ENCODE results near the gene HECTD2.
"Not testable (repeated sequence)": the region's sequence is repeated elsewhere in the genome, so short reads cannot be mapped to it uniquely, and the experiment has no call there.

The HECTD2 gene

DNA sequence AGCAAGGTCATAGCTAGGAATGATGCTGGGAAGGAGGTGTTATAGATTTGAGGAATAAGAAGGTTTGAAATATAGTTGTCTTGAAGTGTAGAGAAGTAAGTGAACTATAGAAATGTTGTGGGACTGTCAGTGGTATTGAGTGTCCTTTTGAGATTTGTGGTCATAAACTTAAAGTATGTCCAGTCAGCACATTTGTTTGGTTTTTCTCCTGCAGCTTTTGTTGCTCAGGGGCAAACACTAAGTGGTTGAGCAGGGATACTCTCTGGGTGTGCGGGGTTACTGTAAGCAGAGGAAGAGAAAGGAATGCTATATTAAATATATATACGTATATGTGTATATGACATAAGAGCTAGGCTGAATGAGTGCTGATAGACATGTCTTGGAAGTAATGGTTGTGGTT, 67.1 kb downstream of the HECTD2 start:
- no peak for DNase-seq

DNA sequence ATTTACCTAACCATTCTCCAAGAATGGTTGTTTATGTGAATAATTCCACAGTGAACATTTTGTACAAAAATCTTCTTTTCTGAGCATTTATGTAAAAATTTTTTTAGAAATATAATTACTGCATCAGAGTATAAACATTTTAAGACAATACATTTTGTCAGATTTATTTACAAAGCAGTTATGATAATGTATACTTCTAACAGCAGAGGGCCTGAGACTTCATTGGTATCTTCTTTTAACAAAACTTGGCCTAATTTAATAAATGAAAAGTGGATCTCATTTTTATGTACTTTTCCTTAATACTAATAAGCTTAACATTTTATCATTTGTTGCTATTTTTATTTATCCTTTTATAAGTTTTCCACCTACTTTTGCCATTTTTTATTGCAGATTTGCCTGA, 69.4 kb downstream of the HECTD2 start:
- DNase-seq, result no peak

DNA sequence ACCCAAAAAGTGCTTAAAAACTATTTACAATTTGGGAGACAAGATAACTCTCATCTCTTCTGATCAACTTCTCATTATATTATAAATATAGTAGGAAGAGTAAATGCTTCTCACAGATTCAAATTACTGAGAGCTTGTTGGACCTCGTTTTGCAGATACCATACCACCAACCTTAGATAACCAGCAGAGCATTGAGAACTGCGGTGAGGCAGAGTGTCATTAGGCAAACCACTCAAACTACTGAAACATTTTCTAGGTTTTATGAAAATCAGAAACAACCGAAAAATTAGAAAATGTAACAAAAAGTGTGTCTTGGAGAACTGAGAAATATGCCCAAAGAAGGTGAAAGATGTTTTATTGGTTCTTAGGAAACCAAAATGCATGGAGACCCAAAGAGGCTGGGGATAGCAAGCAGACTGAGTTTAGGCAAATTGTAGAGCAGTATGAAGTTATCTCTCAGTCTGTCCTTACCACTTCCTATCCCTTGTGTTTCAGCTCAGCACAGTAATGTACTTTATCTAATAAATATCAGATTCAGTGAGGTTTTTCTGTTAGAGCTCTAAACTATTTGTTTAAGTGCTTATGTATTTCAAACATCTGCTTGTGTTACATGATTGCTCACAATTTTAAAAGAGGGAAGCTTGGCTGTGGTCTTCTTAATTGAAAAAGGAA, 77.9 kb downstream of the HECTD2 start:
- no peak for DNase-seq

DNA sequence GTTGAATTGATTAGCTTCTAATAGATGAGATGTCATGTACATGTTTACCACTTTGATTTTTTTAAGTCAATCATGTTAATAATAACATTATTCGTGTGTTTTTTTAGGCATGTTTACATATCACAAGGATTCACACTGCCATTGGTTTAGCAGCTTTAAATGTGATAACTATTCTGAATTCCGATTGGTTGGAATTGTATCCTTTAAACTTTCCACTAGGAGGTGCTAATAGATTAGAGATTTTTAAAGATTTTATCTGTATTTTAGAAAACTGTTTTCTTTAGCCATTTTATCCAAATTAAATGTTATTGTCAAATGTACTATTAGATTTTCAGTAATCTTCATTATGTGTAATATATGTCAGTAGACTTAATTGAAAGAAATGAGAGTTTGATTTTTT, 83.2 kb downstream of the HECTD2 start:
- DNase-seq, result no peak

DNA sequence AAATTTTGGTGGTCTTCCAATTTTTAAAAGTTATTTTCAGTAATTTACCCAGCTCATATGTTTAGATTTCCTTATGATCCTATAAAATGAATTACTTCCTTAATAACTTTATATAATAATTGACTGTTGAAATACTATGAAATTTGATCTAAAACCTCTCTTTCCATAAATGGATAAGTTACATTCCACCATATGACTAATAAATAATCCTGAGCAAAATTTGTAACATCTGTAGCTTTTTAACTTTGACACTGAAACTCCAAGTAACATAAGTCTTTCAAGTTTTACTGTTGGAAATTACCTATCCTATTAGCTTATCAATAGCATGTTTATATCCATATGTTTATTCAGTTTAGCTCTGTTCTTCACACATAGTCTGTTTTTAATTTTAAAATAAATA, 85.3 kb downstream of the HECTD2 start:
- DNase-seq, result no peak

DNA sequence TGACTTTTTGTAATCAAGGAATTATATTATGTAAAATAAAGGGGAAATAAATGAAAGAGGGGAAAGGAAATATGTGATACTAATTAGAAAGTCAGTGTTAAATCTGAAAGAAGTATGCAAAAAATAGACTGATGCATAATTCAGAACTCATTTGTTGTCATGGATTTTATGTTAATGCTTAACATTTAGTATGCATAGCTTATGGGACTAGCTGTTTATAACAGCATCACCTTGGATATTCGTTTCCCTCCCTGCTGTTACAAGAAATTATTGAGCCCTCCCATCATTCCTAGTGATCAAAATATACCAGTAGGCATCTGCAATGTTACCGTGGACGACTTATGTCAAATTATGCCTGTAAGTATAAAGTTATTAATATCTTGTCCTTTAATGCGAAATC, 85.9 kb downstream of the HECTD2 start:
- no peak for DNase-seq

DNA sequence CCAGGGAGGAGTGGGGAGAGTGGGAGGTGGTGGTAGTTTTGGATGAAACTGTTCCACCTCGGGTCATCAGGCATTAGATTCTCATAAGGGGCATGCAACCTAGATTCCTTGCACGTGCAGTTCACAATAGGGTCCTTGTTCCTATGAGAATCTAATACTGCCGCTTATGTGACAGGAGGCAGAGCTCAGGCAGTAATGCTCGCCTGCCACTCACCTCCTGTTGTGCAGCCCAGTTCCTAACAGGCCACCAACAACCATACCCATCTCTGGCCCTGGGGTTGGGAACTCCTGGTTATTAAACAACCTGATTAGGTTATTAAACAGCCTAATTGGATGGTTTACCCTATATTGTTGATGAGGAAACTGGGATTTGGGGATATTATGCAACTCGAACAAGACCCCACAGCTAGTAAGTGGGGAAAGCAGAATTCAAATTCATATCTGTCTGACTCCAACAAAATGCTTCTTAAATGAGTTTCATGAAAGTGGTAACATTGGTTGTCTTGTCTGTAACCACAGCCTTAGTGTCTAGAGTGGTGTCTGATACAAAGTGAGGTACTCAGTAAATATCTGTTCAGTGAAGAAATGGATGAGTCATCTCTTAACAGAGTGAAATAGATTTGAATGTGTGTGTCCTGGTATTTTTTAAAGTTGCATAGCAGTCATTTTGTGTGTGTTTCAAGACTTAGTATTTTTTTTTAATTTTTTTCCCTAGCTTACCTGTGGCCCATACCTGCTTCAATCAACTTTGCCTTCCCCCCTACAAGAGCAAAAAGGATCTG, 101.6 kb downstream of the HECTD2 start:
- no peak for DNase-seq

DNA sequence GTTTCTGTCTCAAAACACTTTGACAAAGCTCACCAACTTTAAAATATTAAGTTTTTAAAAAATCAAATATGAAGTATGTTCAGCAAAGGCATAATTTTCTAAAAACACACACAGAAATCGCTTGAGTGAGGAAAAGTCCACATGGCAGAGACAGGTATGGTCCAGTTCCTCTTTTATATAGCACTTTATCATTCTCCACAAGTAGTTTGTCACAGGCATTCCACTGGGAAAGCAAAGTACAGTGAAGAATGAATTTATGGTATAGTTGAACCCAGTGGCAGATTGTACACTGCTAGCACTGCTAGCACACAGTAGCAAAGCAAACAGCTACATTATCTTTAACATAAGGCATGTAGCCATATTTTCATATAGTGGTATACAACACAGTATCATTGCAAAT, 102.3 kb downstream of the HECTD2 start:
- no peak for DNase-seq

DNA sequence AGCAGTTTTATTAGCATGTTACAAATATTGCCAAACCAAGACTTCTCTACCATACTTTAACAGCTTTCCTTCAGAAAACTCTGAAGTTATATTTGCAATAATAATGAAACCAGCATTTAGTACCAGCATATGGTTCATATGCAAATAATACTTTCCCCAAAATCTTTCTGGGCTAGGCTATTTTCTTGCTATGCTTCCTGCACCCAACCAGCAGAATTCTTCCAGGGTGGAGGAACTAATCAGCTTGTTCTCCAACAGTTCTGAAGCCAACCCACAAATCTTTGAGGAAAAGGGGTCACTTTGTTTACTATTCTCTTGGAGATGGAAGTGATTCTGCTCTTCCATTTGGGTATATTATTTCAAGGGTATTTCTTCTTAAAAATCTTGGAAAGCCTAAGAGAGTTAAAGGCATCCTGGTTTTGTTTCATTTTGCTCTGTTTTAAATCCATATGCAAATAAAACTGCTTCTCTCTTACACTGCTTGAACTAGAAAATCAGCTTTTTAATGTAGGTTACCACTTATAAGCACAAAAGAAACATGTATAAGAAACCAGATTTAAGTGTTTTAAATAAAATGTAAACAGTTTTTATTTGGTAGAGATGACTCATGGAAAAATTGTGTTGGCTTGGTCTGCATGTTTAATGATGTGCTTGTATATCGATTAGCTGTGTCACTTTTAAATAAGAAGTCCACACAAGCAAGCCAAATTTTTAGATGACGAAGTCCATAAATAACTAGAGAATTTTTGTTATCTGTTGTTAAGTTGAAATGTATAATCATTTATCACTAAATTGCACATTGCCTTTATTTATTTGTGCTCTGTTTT, 103.7 kb downstream of the HECTD2 start:
- DNase-seq, result no peak

DNA sequence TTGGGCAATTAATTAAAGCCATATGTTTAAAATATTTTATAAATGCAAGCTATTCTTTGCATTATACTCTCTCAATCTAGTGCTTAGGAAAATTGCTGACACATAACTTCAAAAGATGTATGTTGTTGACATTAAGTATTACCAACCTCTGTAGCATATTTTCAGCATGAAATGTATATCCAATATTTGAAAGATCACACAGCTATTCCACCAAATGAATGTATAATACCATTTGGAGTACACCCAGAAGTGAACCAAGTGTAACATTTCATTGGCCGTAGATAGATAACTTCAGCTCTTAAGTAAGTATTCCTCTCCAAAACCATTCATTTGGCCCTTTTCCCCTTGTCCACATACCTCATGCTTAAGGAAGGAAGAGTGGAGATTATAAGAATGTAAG, 104.6 kb downstream of the HECTD2 start:
- DNase-seq, result no peak

DNA sequence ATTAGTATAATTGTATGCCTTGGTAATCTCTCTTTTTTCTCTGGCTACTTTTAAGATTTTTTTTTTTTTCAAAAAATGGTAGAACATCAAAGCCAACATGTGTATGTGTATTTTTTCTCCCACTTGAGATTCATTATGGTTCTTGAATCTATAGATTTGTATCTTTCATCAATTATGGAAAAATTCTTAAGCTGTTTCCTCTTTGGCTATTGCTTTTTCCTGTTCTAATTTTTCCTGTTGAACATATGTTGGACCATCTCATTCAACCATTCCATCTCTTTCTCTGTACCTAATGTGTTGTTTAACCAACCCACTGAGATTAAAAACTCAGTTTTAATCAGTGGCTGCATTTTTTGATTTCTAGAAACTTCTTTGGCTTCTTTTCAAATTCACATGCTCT, 107.2 kb downstream of the HECTD2 start:
- DNase-seq, result no peak

DNA sequence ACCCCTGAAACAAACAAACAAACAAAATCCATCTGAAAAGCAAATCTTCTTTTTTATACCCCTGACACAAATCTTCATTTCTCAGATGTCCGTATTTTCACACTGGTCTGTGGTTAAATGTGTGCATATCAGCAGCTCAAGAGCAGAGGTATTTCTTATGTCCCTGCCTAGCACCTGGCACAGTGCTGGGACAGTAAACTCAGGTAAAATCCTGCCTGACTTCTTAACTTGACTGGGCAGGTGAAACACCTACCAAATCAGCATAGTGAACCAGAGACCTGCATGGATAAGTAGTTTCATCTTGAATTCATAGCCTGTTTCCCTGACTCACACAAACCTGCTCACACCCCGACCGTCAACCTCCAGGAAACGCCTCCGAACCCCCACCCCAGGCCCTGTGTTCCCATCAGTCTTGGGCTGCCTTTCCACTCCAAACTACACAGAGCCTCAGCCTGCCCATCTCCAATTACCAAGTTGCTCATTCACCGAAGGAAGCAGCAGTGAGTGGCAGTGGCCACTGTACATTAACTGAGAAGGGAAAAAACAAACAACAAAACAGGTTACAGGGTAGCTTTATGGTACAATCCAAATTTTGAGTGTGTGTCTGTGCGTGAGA, 109.9 kb downstream of the HECTD2 start:
- DNase-seq, result no peak

DNA sequence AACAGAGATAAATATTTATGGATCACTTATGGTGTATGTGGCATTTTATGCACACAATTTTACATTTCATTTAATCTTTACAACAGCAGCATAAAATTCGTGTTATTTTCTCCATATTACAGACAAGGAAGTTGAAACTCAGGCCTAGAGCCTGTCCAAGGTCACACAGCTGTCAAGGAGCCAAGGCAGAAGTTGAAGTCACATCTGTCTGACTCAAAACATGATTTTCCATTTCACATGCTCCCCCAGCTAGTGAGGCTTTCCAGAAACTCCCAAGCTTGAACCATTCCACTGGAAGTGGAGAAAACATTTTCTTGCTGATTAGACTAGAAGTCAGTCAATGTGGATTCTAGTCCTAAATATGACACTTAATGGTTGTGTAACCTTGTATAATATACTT, 110.5 kb downstream of the HECTD2 start:
- DNase-seq, result no peak

DNA sequence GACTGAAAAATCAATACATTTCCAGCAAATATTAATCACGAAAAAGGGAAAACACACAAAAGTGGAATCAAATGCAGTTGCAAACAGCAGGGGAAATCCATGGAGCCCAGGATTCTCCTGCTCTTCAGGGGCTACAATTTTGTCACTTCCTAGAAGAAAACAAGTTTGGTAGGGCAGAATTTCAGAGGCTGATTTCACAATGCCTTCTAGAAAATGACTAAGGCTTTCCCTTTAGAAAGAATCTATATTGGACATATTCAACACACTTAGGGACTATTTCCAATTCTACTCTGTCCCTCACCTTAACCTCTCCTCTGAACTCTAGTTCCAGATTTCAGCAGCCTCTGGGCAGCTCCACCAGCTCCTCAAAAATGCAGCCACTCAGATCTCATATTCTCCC, 111.3 kb downstream of the HECTD2 start:
- no peak for DNase-seq

DNA sequence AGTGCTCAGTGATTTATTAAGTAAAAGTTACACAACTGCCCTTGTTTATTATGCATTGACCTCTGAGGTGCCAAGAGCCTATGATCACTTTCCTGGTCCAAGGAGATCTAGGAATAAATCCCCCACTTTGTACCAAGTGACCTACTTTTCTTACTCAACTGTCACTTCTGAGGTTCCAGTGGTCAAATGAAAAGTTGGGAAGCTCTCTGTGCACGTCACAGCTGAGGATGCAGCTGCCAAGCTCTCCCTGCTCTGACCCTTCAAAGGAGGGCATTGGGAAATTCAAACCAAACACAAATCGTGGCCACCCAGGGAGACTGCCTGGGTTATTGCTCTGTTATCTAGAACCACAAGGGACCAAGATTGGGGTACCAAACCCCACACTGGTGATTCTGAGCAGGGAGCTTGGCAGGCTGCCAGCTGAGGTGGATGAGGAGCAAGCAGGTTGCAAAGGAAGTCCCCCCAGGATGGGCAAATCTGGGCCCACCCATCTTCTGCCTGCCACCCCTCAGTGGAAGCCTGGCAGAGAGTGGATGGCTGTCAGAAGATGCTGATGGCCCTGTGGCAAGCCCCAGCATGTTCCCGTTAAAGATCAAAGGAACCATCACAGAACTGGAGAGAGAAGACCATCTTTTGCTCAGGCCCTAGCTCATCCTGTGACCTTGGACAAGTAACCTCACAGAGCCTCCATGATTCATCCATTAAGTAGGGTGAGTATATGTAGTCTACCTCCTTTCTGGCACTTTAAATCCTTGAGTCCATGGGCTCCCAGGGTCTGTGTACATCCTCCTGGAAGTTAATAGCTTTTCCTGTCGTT, 116.0 kb downstream of the HECTD2 start:
- no peak for DNase-seq

DNA sequence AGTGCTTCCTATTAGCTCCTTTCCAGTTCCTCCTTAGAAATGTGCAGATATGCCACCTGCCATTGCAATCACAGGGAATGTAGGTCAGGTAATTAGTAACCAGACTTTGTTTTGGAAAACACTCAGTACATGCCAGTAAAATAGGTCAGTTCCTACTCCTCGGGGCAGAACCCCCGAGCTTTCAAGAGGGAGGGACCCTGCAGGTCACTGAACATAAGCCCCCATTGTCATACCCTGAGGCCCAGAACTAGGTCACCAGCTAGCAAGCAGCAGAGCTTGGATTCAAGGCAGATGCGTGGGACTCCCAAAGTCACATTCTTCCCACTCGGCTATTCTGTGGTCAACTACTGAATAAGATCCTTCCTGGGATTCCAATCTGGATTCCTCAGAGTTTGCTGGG, 117.9 kb downstream of the HECTD2 start:
- DNase-seq, result no peak

DNA sequence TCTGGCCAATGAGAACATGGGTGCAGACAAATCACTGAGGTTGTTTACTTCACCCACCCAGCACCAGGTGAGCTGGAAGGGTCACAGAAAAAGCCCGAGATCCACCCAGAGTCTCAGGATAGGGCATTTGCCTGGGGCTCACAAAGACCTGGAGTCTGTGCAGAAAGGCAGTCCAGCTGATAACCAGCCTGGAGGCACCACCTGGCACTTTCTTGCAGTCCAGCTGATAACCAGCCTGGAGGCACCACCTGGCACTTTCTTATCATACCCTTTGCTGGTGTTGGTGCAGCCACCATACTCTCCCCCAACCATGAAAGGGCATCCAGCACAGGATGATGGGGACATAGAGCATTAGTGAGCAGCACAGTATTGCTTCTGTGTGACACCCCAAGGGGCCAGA, 118.6 kb downstream of the HECTD2 start:
- no peak for DNase-seq

DNA sequence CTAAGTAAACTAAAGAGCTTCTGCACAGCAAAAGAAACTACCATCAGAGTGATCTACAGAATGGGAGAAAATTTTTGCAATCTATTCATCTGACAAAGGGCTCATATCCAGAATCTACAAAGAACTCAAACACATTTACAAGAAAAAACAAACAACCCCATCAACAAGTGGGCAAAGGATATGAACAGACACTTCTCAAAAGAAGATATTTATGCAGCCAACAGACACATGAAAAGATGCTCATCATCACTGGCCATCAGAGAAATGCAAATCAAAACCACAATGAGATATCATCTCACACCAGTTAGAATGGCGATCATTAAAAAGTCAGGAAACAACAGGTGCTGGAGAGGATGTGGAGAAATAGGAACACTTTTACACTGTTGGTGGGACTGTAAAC, 124.6 kb downstream of the HECTD2 start:
- DNase-seq, result not testable (repeated sequence)

DNA sequence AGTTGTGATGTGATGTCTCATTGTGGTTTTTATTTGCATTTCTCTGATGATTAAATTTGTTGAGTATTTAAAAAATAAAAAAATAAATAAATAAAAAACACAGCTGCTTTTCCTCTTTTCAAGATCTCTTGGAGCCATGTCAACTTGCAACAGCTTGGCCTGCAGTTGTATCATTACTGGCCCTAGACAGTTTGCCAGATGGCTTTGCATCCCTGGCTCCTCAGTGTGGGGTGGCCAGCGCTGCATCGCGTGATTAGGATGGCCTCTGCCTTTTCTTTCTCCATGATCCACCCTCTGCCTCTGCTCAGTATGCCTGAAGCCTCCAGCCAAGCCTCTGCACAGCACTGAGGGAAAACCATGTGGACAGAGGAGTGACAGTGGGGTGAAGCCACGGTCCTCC, 126.0 kb downstream of the HECTD2 start:
- DNase-seq, result no peak

DNA sequence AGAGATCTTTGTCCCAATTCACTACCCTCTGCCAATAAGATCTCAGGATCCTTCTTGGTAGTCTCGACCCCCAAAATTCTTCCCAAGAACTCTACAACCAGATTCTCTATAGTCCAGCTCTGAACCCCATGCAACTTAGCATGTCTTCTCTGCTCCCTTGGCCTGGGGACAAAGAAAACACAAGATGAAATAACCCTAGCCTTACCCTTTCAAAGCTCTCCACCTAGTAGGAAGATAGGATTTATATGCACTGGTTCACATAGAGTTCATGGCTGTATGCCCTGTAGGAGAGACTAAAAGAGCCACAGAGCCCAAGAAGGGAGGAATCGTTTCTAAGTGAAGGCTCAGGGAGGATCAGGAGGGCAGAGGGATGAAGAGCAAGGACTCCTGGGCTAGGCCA, 126.6 kb downstream of the HECTD2 start:
- no peak for DNase-seq

DNA sequence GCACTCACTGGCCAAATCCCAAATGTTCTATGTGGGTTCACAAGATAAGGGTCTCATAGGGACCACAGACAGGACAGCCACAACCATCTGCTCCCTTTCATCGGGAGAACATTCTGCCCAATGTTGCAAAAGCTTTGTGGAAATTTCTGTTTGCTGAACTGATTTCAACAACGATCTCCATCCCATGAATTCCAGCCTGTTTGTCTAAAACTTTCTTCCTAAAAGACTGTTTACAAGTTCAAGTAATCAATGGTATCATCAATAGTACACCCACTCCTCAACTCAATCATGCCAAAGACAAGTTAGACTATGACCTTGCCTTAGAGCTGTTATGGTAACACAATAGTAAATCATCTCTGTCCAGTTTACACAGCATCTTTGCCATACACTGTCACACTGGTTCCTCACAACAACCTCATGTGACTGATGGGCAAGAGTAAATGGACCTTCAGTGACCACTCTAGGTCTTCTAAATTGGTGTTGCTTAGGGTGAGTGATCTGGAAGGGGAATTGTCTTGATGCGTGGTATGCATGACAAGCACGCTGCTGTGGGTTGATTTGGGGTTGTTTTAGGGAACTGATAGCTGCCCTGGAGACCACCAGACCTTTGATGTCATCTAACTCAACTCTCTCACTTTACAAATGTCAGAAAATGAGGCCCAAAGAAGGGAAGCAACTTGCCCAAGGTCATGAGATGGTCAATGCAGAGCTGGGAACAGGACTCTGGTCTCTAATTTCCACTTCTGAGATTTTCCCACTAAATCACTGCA, 127.7 kb downstream of the HECTD2 start:
- no peak for DNase-seq

DNA sequence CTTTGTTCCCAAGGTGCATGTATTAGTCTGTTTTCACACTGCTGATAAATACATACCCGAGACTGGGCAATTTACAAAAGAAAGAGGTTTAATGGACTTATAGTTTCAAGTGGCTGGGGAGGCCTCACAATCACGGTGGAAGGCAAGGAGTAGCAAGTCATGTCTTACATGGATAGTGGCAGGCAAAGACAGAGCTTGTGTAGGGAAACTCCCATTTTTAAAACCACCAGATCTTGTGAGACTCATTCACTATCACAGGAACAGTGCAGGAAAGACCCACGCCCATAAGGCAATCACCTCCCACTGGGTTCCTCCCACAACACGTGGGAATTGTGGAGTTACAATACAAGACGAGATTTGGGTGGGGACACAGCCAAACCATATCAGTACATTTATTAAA, 129.8 kb downstream of the HECTD2 start:
- no peak for DNase-seq
